KOPT-K1 (cell line): ENCODE data around the gene TMEM60.

ENCODE experiments used
- H3K27ac ChIP-seq: fragments of 200-600 bp; sonication (generic); 2 replicates; pipeline ENCODE4 v1.5.1; 2016; ENCODE audit warnings: antibody characterized with exemption, mild to moderate bottlenecking, low read depth, low read length; ENCODE audit not compliant: poor library complexity, severe bottlenecking
- H3K36me3 ChIP-seq: fragments of 200-600 bp; sonication (generic); 2 replicates; pipeline ENCODE4 v1.5.1; 2017; ENCODE audit warnings: antibody characterized with exemption, mild to moderate bottlenecking, low read length, moderate library complexity; ENCODE audit not compliant: insufficient read depth
- H3K9me3 ChIP-seq: fragments of 200-600 bp; sonication (generic); 2 replicates; pipeline ENCODE4 v1.5.1; 2017; ENCODE audit warnings: antibody characterized with exemption, low read length, mild to moderate bottlenecking; ENCODE audit not compliant: insufficient read depth, poor library complexity, severe bottlenecking

Gene TMEM60

GRCh38 chr7:77824636-77825035 is 26.4 kb upstream of the TMEM60 start:
- Histone ChIP-seq H3K9me3 (peaks cover 30% of the 10 kb centered on the region), H3K36me3 (peaks cover 23% of the 10 kb centered on the region; the same call in 1 of the 2 replicates), H3K27ac (no peak overlapping the region)

GRCh38 chr7:77823787-77824186 is 25.6 kb upstream of the TMEM60 start:
- Histone ChIP-seq H3K36me3 (peaks cover 23% of the 10 kb centered on the region; the same call in 1 of the 2 replicates), H3K9me3 (peaks cover 38% of the 10 kb centered on the region), H3K27ac (no peak overlapping the region)

- Histone ChIP-seq H3K27ac (no peak overlapping the region), H3K9me3 (peaks cover 53% of the 10 kb centered on the region), H3K36me3 (peaks cover 32% of the 10 kb centered on the region; the same call in 1 of the 2 replicates)
Measured at GRCh38 chr7:77822269-77822668, 24.0 kb upstream of the TMEM60 start.

- Histone ChIP-seq H3K9me3 (peaks cover 61% of the 10 kb centered on the region), H3K27ac (no peak overlapping the region), H3K36me3 (peaks cover 45% of the 10 kb centered on the region; the same call in 1 of the 2 replicates)
Measured at GRCh38 chr7:77820967-77821366, 22.7 kb upstream of the TMEM60 start.

GRCh38 chr7:77819021-77819420 is 20.8 kb upstream of the TMEM60 start:
- H3K27ac ChIP-seq: no peak overlapping the region
- H3K36me3 ChIP-seq: peaks cover 45% of the 10 kb centered on the region; the same call in 1 of the 2 replicates
- peaks cover 61% of the 10 kb centered on the region for H3K9me3 ChIP-seq

- Histone ChIP-seq H3K9me3 (peaks cover 30% of the 10 kb centered on the region), H3K27ac (no peak overlapping the region), H3K36me3 (peaks cover 22% of the 10 kb centered on the region; the same call in 1 of the 2 replicates)
Measured at GRCh38 chr7:77813180-77813579, 14.9 kb upstream of the TMEM60 start.

GRCh38 chr7:77812290-77812685 is 14.1 kb upstream of the TMEM60 start:
- H3K27ac ChIP-seq: no peak overlapping the region
- H3K9me3 ChIP-seq: peaks cover 30% of the 10 kb centered on the region
- H3K36me3 ChIP-seq: peaks cover 14% of the 10 kb centered on the region; the same call in 1 of the 2 replicates

GRCh38 chr7:77811516-77812289 is 13.5 kb upstream of the TMEM60 start:
- H3K9me3 ChIP-seq: peaks cover 30% of the 10 kb centered on the region
- H3K27ac ChIP-seq: no peak overlapping the region
- peaks cover 8% of the 10 kb centered on the region; the same call in 1 of the 2 replicates for H3K36me3 ChIP-seq

GRCh38 chr7:77808517-77808916 is 10.3 kb upstream of the TMEM60 start:
- no peak overlapping the region for H3K27ac ChIP-seq
- peaks cover 44% of the 10 kb centered on the region for H3K9me3 ChIP-seq
- H3K36me3 ChIP-seq: no peaks in the 10 kb centered on the region

- no peak overlapping the region for H3K27ac ChIP-seq
- H3K9me3 ChIP-seq: peaks cover 44% of the 10 kb centered on the region
- H3K36me3 ChIP-seq: no peaks in the 10 kb centered on the region
Measured at GRCh38 chr7:77806425-77806824, 8.2 kb upstream of the TMEM60 start.

GRCh38 chr7:77802557-77803405 is 4.5 kb upstream of the TMEM60 start:
- H3K27ac ChIP-seq: no peak overlapping the region
- no peaks in the 10 kb centered on the region for H3K36me3 ChIP-seq
- H3K9me3 ChIP-seq: peaks cover 28% of the 10 kb centered on the region

GRCh38 chr7:77800730-77801129 is 2.5 kb upstream of the TMEM60 start:
- Histone ChIP-seq H3K27ac (no peak overlapping the region), H3K9me3 (peaks cover 7% of the 10 kb centered on the region), H3K36me3 (no peaks in the 10 kb centered on the region)

- H3K9me3 ChIP-seq: peaks cover 1% of the 10 kb centered on the region
- H3K27ac ChIP-seq: no peak overlapping the region
- no peaks in the 10 kb centered on the region; the same call in 1 of the 2 replicates for H3K36me3 ChIP-seq
Measured at GRCh38 chr7:77800158-77800557, 1.9 kb upstream of the TMEM60 start.

GRCh38 chr7:77799078-77799964 is 1.1 kb upstream of the TMEM60 start:
- Histone ChIP-seq H3K36me3 (peaks cover 7% of the 10 kb centered on the region), H3K9me3 (no peaks in the 10 kb centered on the region), H3K27ac (peak overlapping the region; percentile 85)
